ENCODE results near the gene STOML3.

GRCh38 chr13:38954291-38954690 is 36.3 kb downstream of the STOML3 start:
- TF ChIP-seq CTCF (IDR thresholded peaks at IDR 0.05) (no peak), POLR2A (IDR thresholded peaks at IDR 0.05) (no peak)
